Stimulated activated CD8-positive, alpha-beta memory T cell treated with anti-CD3 and anti-CD28 coated beads, Interleukin-7, amount 100 ng/mL, for 24 hours (primary cell): ENCODE measurements around the gene SERPINB13.

Experiments used
- DNase-seq: peaks from one replicate; pipeline ENCODE4 v3.0.0-alpha.2; 2020; ENCODE audit warnings: low read depth

The SERPINB13 gene

GRCh38 chr18:63648241-63648640, 61.1 kb downstream of the SERPINB13 start:
- no peak for DNase-seq
